ENCODE data around the gene PLIN1. TPM values are rescaled to one million over a fixed set of nuclear protein-coding genes. Genes with fewer than 3 reads are reported as not detected.

Gene PLIN1
- total RNA-seq, 1 experiment from 2014 or later = 0.32 TPM

DNA sequence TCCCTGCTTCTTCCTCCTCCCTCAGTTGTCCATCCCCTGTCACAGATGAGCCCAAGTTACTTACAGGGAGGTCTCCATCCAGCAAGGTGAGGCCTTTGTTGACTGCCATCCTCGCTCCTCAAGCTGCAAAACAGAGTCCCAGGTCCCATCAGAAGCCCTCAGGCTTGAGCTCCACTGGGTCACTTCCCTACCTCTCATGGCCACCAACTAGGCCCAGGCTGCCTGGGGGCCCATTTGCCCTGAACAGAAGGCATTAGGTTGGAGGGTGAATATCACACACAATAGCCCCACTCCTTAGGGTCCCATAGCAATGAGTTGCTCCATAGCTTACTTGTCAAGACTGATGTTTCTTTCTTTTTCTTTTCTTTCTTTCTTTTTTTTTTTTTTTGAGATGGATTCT lies 1.8 kb downstream of the PLIN1 start:
- Histone ChIP-seq H3K36me3 (ENCODE audit: control insufficient read depth in 1 of 2, insufficient read depth in 2 of 2, low read length in 2 of 2) (no peaks in the 10 kb centered on the region), H3K4me3 (replicated peaks in 1 of 2; ENCODE audit: low read depth in 1 of 2, low read length in 2 of 2) (no peak overlapping the region), H3K27ac (ENCODE audit: low read depth, low read length) (no peak overlapping the region), H4K20me1 (ENCODE audit: insufficient read depth) (no peaks in the 10 kb centered on the region), H3K27me3 (ENCODE audit: insufficient read depth, low read length) (no peaks in the 10 kb centered on the region), H3K79me2 (ENCODE audit: insufficient read depth, low read length) (no peaks in the 10 kb centered on the region), H3K4me2 (ENCODE audit: low read length) (no peak overlapping the region), H3K9me2 (ENCODE audit: insufficient read depth) (no peaks in the 10 kb centered on the region), H3K9me3 (ENCODE audit: control insufficient read depth in 1 of 2, insufficient read depth in 1 of 2, low read depth in 1 of 2, low read length in 2 of 2) (no peaks in the 10 kb centered on the region), H3K9ac (ENCODE audit: low read length) (no peak overlapping the region), H3K4me1 (ENCODE audit: control insufficient read depth in 1 of 2, insufficient read depth in 2 of 2, low read length in 2 of 2) (no peaks in the 10 kb centered on the region), H2AFZ (ENCODE audit: low read depth, low read length, poor library complexity, severe bottlenecking) (no peak overlapping the region)
- TF ChIP-seq, protein P1, sequence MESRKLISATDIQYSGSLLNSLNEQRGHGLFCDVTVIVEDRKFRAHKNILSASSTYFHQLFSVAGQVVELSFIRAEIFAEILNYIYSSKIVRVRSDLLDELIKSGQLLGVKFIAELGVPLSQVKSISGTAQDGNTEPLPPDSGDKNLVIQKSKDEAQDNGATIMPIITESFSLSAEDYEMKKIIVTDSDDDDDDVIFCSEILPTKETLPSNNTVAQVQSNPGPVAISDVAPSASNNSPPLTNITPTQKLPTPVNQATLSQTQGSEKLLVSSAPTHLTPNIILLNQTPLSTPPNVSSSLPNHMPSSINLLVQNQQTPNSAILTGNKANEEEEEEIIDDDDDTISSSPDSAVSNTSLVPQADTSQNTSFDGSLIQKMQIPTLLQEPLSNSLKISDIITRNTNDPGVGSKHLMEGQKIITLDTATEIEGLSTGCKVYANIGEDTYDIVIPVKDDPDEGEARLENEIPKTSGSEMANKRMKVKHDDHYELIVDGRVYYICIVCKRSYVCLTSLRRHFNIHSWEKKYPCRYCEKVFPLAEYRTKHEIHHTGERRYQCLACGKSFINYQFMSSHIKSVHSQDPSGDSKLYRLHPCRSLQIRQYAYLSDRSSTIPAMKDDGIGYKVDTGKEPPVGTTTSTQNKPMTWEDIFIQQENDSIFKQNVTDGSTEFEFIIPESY (IDR thresholded peaks at IDR 0.05; ENCODE audit: extremely low read depth, insufficient replicate concordance, low read length) = no peak
- TF ChIP-seq RAD21 (IDR thresholded peaks at IDR 0.05; ENCODE audit: low read depth) (no peak), EGR1 (IDR thresholded peaks at IDR 0.05; ENCODE audit: low read depth) (no peak), EZH2phosphoT487 (IDR thresholded peaks at IDR 0.05; ENCODE audit: borderline replicate concordance) (no peak), SP1 (IDR thresholded peaks at IDR 0.05; ENCODE audit: low read depth) (no peak), SIN3A (IDR thresholded peaks at IDR 0.05; ENCODE audit: low read depth) (no peak), POLR2AphosphoS5 (IDR thresholded peaks at IDR 0.05; ENCODE audit: low read depth, low read length) (no peak), EZH2 (IDR thresholded peaks at IDR 0.05) (no peak), ZNF274 (IDR thresholded peaks at IDR 0.05; ENCODE audit: low read depth, low read length) (no peak), ELF1 (IDR thresholded peaks at IDR 0.05; ENCODE audit: borderline replicate concordance, low read depth) (no peak), YY1 (IDR thresholded peaks at IDR 0.05; ENCODE audit: extremely low read depth, insufficient replicate concordance, low read depth, low read length) (no peak), POLR2A (IDR thresholded peaks at IDR 0.05; ENCODE audit: borderline replicate concordance, extremely low read depth, insufficient read depth, insufficient read length) (no peak), CEBPB (IDR thresholded peaks at IDR 0.05; ENCODE audit: low read depth) (no peak)
- TF ChIP-seq, protein P2, sequence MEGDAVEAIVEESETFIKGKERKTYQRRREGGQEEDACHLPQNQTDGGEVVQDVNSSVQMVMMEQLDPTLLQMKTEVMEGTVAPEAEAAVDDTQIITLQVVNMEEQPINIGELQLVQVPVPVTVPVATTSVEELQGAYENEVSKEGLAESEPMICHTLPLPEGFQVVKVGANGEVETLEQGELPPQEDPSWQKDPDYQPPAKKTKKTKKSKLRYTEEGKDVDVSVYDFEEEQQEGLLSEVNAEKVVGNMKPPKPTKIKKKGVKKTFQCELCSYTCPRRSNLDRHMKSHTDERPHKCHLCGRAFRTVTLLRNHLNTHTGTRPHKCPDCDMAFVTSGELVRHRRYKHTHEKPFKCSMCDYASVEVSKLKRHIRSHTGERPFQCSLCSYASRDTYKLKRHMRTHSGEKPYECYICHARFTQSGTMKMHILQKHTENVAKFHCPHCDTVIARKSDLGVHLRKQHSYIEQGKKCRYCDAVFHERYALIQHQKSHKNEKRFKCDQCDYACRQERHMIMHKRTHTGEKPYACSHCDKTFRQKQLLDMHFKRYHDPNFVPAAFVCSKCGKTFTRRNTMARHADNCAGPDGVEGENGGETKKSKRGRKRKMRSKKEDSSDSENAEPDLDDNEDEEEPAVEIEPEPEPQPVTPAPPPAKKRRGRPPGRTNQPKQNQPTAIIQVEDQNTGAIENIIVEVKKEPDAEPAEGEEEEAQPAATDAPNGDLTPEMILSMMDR (IDR thresholded peaks at IDR 0.05 in 2 of 3, conservative IDR thresholded peaks at IDR 0.05 in 1 of 3; ENCODE audit: borderline replicate concordance in 1 of 3, insufficient read depth in 1 of 3, low read depth in 2 of 3, low read length in 2 of 3) = no peak
- TF ChIP-seq, protein P3, sequence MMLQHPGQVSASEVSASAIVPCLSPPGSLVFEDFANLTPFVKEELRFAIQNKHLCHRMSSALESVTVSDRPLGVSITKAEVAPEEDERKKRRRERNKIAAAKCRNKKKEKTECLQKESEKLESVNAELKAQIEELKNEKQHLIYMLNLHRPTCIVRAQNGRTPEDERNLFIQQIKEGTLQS (IDR thresholded peaks at IDR 0.05) = no peak
- TF ChIP-seq, protein P4, sequence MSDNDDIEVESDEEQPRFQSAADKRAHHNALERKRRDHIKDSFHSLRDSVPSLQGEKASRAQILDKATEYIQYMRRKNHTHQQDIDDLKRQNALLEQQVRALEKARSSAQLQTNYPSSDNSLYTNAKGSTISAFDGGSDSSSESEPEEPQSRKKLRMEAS (IDR thresholded peaks at IDR 0.05) = no peak
- TF ChIP-seq, protein P5, sequence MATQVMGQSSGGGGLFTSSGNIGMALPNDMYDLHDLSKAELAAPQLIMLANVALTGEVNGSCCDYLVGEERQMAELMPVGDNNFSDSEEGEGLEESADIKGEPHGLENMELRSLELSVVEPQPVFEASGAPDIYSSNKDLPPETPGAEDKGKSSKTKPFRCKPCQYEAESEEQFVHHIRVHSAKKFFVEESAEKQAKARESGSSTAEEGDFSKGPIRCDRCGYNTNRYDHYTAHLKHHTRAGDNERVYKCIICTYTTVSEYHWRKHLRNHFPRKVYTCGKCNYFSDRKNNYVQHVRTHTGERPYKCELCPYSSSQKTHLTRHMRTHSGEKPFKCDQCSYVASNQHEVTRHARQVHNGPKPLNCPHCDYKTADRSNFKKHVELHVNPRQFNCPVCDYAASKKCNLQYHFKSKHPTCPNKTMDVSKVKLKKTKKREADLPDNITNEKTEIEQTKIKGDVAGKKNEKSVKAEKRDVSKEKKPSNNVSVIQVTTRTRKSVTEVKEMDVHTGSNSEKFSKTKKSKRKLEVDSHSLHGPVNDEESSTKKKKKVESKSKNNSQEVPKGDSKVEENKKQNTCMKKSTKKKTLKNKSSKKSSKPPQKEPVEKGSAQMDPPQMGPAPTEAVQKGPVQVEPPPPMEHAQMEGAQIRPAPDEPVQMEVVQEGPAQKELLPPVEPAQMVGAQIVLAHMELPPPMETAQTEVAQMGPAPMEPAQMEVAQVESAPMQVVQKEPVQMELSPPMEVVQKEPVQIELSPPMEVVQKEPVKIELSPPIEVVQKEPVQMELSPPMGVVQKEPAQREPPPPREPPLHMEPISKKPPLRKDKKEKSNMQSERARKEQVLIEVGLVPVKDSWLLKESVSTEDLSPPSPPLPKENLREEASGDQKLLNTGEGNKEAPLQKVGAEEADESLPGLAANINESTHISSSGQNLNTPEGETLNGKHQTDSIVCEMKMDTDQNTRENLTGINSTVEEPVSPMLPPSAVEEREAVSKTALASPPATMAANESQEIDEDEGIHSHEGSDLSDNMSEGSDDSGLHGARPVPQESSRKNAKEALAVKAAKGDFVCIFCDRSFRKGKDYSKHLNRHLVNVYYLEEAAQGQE (IDR thresholded peaks at IDR 0.05; ENCODE audit: low read depth) = no peak
- CTCF ChIA-PET = no interaction called here
- POLR2A ChIA-PET = no interaction called here
- DNase-seq (ENCODE audit: low read depth, low spot score) = no peak
- no TSS peak for BruUV-seq (replicated peaks)
- intact Hi-C loops (cut with micrococcal nuclease) = no loop called here
- ATAC-seq = no peak
- RAD21 ChIA-PET (ENCODE audit: low non-redundant PET in 1 of 2, low total read pairs in 2 of 2, uncharacterized antibody in 2 of 2, unreplicated experiment in 2 of 2) = no interaction called here
